ENCODE data around the gene FKBP5. TPM values are rescaled to one million over a fixed set of nuclear protein-coding genes. Genes with fewer than 3 reads are reported as not detected.

FKBP5 gene
- total and polyA plus RNA-seq, 9 of the 15 experiments (the other 6 are each of a cell fraction or from before 2014, with no cell fraction given) = 32.7 to 151 (median 75.0) TPM

- TF ChIP-seq ZNF318 (IDR thresholded peaks at IDR 0.05; ENCODE audit: borderline replicate concordance in 1 of 2, low read depth in 1 of 2) (no peak), BDP1 (IDR thresholded peaks at IDR 0.05; ENCODE audit: insufficient read depth, insufficient read length) (no peak), SPI1 (IDR thresholded peaks at IDR 0.05; ENCODE audit: borderline replicate concordance, low read depth, low read length) (no peak), XRCC5 (IDR thresholded peaks at IDR 0.05; ENCODE audit: low read depth, low read length) (peak; percentile 92), KLF1 (tag; IDR thresholded peaks at IDR 0.05) (no peak), DDX20 (tag; IDR thresholded peaks at IDR 0.05; ENCODE audit: low read depth) (no peak; the same call in 1 of the 2 replicates), ZNF644 (tag; IDR thresholded peaks at IDR 0.05; ENCODE audit: low read depth) (no peak), ZNF212 (CRISPR knock-in tag; IDR thresholded peaks at IDR 0.05) (no peak), RBM25 (IDR thresholded peaks at IDR 0.05; ENCODE audit: low read depth, low read length, severe bottlenecking) (no peak), HLTF (IDR thresholded peaks at IDR 0.05) (no peak; the same call in none of the 2 replicates), SMARCC2 (IDR thresholded peaks at IDR 0.05; ENCODE audit: low read depth) (peak; percentile 17; the same call in 1 of the 2 replicates), HCFC1 (IDR thresholded peaks at IDR 0.05; ENCODE audit: low read depth, low read length) (no peak), RFX7 (CRISPR knock-in tag; IDR thresholded peaks at IDR 0.05) (no peak), E2F1 (CRISPR knock-in tag; IDR thresholded peaks at IDR 0.05) (no peak), BACH1 (tag; IDR thresholded peaks at IDR 0.05) (no peak), CREB3L1 (IDR thresholded peaks at IDR 0.05; ENCODE audit: borderline replicate concordance, low read depth) (no peak)
These were observed 784 bp downstream of the FKBP5 start (continued) for GRCh38 chr6:35687658-35688604.
